LNCAP (cell line): Measurements from ENCODE around the gene TDRD1.

Experiments used
- TF ChIP-seq, protein P1 (sequence below): fragments of 450-650 bp; IDR thresholded peaks from 2 replicates; pipeline ENCODE4 v1.5.1; 2017; ENCODE audit warnings: mild to moderate bottlenecking

TDRD1 gene

DNA sequence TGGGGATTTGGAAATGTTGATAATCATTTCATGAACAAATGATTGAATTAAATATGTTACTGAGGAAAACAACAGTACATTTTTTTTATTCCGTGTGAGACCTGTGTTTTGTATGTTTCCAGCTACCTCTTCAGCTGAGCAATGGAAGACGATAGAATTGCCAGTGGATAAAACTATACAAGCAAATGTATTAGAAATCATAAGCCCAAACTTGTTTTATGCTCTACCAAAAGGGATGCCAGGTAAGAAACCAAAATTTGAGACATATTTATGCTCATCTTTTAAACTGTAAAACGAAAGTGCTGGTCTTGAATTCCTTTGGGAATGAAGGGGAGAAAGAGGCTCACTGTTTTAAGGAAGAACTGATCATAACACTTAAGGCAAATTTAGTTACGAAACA lies 42.1 kb downstream of the TDRD1 start:
- TF ChIP-seq, protein P1, sequence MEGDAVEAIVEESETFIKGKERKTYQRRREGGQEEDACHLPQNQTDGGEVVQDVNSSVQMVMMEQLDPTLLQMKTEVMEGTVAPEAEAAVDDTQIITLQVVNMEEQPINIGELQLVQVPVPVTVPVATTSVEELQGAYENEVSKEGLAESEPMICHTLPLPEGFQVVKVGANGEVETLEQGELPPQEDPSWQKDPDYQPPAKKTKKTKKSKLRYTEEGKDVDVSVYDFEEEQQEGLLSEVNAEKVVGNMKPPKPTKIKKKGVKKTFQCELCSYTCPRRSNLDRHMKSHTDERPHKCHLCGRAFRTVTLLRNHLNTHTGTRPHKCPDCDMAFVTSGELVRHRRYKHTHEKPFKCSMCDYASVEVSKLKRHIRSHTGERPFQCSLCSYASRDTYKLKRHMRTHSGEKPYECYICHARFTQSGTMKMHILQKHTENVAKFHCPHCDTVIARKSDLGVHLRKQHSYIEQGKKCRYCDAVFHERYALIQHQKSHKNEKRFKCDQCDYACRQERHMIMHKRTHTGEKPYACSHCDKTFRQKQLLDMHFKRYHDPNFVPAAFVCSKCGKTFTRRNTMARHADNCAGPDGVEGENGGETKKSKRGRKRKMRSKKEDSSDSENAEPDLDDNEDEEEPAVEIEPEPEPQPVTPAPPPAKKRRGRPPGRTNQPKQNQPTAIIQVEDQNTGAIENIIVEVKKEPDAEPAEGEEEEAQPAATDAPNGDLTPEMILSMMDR: no peak

DNA sequence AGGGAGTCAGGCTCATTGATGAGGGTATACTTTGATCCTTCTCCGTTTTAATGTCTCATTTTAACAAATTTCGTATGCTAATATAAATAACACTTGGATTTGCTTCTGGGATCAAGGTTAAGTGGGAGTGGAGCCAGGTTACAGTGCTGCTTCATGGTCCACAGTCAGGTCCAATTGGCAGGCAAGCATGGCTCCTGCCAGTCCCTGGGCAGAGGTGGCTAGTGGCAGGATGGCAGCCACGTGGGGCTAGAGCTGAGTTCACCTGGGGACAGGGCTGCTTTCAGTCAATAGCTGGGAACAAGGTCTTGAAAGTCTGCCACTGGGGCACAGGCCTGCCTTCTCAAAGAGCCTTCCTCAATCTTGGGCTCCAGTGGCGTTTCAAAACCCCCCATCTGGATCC lies 43.9 kb downstream of the TDRD1 start:
- TF ChIP-seq, protein P1: no peak

DNA sequence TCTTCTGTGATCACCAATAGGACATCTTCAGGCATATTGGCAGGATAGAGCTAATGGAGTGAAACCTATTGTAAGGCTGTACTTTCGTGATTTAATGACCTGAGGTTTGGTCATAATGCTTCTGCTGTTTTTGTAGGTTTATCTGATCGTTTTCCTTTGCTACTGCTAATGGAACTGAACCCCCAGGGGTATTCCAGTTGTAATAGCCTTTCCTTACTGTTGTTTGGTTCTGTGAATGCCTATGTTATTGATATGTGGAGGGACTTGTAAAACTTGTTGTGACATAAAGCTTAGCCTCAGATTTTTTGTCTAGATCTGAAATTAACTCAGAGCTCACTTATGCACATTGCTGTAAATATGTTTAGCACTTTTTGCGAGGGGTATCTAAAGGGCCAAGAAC lies 49.0 kb downstream of the TDRD1 start:
- TF ChIP-seq, protein P1: no peak

DNA sequence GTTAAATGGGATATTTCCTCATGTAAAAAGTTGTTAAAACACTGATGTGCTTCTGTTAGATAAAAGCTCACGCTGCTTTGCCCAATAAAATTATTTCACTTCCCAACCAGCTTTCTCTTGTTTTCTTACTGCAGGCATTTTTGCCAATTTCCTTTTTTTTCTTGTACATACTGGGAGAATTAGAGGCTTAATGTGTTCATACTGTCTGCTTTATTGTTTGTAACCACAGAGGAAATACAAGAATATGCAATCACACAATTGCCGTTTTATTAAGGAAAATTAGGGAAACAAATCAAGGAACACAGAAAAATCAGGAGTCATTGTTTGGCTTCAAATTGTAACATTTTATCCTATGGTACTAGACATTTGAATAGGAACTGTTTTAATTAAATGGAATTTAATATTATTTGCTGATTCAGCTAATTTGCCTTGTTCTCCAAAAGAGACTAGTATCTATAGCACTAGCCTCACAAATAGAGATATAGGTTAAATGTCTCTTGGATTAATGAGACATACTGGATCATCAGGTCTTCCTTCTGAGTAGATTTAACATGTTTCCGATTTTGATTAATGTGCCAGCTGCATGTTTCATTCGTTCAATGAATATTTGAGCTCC lies 53.5 kb downstream of the TDRD1 start:
- TF ChIP-seq, protein P1: no peak

DNA sequence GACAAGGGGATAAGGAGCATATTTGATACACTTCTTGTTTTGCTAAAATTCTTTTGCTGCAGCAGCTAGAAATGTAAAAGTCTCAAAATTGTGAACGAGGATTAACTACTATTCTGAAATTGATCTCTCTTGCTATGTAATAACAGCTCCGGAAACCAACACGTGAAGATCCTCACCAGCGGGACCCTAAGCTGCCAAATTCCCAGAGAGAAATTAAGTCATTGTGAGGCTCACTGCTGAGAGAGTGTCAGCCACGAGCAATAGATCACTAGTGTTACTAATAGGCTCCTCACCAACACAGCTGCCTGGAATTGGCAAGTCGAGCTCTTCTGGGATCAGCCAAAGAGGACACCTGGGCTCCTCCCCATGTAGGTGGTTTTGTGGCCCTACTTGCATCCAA lies 54.3 kb downstream of the TDRD1 start:
- TF ChIP-seq, protein P1: no peak

DNA sequence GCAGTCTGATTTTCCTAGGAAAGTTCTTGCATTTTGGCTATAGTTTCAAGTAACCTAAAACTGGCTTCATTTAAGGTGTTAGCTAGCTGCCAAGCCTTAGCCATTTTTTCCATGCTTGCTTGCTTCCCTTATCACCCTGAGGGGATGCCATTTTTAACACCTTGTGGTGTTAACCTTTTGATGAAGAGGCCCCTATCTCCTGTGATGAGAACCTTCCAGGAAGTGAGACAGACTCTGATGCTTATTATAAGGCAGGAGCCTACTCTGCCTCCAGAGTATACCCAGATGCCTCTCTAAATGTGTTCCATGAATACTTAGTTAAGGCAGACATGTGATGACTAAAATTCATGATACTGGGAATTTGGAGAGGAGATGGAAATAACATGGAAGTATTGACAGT lies 55.0 kb downstream of the TDRD1 start:
- TF ChIP-seq, protein P1: no peak

DNA sequence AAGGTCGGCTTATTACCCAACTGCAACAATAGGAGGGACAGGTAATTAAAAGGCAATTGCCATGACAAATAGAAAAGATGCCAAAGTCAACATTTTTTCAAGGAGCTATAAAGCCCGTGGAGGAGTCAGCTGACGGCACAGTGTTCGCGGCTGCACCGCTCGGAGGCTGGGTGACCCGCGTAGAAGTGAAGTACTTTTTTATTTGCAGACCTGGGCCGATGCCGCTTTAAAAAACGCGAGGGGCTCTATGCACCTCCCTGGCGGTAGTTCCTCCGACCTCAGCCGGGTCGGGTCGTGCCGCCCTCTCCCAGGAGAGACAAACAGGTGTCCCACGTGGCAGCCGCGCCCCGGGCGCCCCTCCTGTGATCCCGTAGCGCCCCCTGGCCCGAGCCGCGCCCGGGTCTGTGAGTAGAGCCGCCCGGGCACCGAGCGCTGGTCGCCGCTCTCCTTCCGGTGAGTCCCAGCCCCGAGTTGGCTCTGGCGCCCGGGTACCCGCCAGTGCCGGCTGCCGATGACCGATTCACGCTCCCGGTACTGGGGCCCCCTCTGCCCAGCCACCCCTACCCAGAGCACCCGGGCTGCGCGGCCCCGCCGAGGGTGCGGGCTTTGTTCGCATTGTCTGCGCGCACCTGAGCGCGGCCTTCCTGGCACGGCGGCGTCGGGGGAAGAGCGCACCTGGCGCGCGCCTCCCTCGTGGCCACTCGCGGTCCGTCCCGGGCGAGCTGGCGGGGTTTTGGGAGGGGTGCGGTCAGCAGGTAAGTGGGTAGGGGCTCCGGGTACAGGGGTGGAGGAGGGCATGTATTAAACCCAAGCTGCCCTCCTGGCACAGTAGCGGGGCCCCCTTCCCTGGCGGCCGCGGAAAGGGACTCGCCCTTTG lies 60.2 kb downstream of the TDRD1 start, which contains the start of gene VWA2:
Gene VWA2 (plus strand): TSS at position 138 of the 877 bp plus-strand sequence. CDS start 9,460 bp downstream, outside the sequence.
- TF ChIP-seq, protein P1: no peak
